Measurements from ENCODE around the gene DAG1.

- TF ChIP-seq POLR2A (IDR thresholded peaks at IDR 0.05) (no peak), CTCF (IDR thresholded peaks at IDR 0.05) (no peak)
Measured at GRCh38 chr3:49462222-49462621, 7.8 kb upstream of the DAG1 start.
